Embryonic facial prominence (tissue), 1 donor: ENCODE data around the gene RRP36.
A peak's percentile ranks its signal among the peaks of the same experiment; 100 is the strongest.
"Not testable (repeated sequence)": the region's sequence is repeated elsewhere in the genome, so short reads cannot be mapped to it uniquely, and the experiment has no call there.

Source experiments
- DNase-seq: peaks from one replicate; pipeline ENCODE4 v3.0.0-alpha.2; 2016; ENCODE audit errors: extremely low spot score

The RRP36 gene, protein sequence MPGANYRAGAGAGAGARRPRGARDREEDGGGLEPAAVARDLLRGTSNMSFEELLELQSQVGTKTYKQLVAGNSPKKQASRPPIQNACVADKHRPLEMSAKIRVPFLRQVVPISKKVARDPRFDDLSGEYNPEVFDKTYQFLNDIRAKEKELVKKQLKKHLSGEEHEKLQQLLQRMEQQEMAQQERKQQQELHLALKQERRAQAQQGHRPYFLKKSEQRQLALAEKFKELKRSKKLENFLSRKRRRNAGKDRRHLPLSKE

DNA sequence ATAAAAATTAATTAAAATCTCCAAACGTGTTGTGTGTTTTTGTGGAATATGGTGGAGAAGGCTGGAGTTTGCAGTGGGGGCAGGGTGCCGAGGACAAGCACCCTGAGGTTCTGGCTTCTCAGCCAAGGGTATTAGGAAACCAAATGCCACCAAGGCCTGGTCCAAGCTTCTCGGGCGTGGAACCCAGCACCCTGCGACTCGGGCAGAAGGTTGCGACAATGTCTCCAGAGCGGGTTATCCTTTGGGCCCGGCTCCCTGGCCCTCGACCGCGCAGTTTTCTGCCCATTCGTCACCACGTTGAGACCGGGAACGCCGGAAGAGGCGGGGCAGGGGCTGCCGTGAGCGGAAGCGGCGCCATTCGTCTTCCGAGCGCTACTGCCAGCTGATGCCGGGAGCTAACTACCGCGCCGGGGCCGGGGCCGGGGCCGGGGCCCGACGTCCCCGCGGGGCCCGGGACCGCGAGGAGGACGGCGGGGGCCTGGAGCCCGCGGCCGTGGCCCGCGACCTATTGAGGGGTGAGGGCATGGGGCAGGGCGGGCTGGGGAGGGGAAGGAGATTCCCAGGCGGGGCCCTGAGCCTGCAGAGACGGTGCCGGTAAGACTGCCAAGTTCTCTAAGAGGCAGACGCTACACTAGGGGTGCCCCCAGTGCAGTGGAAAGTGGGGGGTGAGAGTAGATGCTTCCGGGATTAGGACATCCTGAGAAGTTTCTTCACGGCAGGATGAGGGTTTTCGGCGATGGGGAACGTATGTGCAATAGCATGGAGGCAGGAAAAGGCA lies at the start of gene RRP36:
RRP36 (plus strand) TSS at position 354 of the 778 bp plus-strand sequence; CDS start at position 386, 32 bp downstream.
- peak; percentile 64 for DNase-seq

DNA sequence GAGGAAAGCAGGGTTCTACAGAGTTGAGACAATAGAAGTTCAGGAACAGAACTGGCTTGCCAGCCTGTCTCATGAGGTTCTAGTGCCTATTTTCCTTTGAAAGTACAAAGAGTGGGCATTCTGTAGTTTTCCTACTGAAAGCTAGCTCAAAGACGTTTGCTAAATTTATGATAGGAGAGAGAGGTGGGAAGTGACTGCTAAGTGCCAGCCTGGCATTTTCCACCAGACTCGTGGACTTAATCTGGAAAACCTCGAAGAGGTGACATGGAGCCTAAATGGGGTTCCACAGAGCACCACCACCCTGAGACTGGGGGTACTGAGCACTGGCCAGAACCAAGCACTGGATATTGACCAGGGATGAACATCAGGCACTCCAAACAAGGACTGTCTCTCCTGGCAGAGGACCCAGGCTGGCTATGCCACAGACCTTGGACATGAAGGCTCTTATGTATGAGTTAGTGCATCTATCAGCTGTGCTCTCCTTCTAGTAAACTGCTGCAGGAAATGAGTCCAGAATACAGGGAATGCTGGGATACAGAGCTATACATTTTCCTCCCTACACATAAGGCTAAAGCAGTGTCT lies 49.6 kb upstream of the RRP36 start:
- DNase-seq, result no peak

DNA sequence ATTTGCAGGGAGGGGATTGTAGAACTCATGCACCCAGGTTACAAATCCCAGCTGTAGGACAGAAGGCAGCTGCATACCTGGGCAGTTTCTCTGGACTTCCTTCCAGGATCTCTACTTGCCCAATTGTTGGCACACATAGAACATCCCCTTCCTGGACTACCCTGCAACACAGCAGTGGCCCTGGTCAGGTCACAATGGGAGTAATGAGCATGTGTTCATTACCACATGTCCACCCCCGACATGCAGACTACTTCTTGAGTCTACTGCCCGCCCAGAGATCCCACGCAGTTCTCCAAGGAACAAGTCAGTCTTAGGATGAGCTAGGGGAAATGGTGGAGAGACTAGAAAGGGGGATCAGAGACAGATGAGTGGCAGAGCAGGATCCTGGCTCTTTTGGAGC lies 47.5 kb upstream of the RRP36 start:
- DNase-seq, result no peak

DNA sequence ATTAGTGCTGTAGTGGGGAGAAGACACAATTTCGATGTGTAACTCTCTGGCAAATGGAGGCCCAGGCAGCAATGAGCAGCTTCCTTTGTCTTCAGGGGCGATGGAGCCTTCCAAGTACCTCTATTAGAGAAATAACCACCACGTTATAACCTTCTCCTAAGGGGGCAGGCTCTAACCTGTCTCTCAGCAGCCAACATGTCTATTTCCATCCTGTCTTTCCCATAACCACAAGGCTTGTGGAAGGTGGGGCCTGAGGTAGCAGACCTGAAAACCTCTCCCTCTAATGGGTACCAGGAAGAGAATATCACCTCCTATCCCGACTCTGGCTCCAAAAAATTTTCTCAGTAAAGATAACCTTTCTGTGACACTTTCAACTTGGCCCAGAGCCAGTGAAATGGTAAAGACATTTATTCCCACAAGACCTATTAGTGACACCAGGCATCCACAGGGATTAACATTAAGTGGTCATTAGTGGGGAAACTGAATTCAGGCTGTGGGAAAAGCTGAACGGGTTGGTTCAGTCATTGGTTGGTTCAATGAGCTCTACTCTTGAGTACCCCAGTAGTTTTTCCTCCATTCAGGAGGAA lies 46.4 kb upstream of the RRP36 start:
- DNase-seq, result no peak

DNA sequence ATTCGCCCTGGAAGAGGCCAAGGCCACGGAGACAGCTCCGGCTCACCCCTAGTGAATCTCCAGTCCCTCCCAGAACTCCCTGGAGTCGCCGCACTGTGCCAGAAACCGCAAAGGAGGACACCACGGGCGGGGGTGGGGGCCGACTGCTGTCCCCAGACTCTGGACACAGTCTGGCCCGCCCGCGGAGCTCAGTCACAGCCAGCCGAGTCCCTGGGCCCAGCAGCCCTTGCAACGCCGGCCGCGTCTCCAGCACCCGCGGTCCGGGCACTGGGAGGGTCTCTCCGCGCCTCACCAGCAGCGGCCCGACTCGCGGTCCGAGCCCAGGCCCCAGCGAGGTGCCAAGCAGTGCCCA lies 43.0 kb upstream of the RRP36 start:
- DNase-seq, result no peak

DNA sequence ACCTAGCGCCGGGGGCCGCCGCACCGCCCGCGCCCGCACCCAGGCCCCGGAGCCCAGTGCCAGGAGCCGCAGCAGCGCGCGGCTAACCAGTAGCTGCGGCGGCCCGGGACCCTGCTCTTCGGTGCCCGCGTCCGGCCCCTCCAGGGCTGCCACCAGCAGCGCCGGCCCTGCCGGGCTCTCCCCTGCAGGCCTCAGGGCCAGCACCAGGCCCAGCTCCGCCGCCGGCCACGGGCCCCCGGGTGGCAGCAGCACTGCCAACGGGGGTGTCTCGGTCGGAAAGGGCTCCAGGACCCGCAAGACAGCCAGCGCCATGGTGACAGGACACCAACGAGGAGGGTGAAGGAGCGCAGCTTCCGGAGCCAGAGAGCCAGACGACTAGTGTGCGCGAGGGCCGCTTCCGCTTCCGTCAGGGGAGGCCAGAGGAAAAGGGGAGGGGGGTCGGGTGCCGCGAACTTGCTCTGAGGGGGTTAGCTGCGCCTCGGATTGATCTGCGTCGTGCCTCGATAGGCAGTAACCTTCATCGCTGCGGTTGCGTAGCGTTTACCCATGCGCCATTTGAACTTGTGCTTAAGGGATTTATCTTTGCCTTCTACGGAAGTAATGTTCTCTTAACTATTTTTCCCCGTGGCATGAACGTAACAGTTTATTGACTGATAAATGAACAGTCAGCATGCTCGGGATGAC lies 42.4 kb upstream of the RRP36 start, which contains the start of gene PEX6:
PEX6 (minus strand) TSS at position 343 of the 684 bp plus-strand sequence; CDS start at position 312, 31 bp downstream.
- DNase-seq, result peak; percentile 68

DNA sequence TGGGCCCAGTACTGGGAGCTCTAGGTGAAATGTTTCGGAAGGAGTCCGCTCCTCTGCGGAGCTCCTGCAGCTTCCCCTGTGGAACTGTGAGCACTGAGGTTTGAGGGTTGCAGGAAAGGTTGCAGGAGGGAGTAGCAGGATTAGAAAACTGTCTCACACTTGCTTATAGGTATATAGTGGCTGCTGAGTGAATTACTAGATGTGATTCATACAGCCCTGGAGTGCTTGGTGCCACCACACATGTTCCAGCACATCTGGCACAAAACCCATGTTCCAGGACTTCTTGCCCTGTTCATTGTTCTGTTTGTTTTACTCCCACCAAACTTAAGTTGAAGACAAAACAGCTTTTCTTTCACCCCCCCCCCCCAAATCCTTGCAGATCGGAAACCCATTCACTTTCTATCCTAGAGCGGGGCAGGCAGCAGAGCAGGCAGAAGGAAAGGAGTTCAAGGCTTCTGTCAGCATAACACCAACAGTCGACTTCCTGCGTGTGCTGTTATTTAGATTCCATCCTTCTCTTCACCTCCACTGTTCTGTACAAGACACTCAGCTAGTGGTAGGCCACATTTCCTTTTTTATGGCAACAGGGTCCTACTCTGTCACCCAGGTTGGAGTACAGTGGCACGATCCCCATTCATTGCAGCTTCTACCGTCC lies 41.8 kb upstream of the RRP36 start:
- no peak for DNase-seq

DNA sequence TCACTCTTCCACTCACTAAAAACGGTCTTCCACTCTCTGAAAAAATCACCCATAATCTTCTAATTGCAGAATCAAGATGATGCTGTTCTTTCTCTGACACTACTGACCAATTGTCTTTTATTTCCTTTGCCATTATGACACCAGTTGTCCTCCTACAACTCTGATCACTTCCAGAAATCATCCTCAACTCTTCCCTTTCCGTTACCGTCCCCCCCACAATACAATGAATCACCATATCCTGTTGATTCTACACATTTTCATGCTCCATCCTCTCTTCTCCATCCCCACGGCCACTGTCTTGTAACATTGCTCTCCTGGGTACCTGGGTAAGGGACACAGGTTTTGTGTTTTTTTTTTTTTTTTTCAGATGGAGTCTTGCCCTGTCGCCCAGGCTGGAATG lies 39.6 kb upstream of the RRP36 start:
- DNase-seq, result no peak

DNA sequence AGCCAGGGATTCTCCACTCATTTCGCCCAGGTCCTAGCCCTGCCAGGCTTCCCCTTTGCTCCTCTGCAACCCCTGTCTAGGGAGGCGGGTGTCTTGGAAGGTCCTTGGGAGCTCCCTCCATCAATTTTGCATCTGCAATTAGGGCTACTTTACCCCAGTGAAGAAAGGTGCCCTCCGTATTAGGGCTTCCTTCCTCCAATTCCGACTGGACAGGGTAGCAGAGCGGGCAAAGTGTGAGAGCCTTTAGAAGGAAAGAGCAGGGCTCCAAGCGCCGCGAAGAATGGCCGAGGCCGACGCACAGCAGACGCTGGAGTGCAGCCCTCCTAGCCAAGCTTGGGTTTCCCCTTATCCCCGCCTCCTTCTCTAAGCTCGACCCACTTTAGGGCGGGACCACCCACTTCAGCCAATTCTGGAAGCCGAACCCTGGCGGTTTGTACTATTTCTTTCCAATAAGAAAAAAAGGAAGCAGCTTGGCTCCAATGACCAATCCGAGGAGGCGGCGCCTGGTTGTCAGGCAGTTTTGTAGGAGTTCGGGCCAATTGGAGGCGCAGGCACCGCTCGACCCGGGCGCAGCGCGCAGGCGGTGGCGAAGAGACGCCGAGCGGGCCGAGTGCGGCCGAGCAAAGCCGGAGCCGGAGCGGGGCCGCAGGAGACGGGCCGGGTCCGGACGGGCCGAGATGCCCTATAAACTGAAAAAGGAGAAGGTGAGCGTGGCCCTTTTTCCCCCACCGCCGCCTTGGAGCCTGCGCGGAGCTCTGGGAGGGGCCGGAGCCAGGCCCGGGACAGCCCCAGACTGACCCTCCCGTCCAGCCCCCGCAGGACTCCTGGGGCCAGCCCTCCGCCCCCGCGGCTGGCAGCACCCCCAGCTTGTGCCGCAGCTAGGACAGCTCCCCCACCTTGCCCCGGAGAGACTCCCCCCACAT lies 37.2 kb upstream of the RRP36 start, which contains the start of gene PPP2R5D:
PPP2R5D (plus strand) TSS at position 570 of the 923 bp plus-strand sequence; CDS start at position 678, 108 bp downstream.
- DNase-seq, result peak; percentile 97

DNA sequence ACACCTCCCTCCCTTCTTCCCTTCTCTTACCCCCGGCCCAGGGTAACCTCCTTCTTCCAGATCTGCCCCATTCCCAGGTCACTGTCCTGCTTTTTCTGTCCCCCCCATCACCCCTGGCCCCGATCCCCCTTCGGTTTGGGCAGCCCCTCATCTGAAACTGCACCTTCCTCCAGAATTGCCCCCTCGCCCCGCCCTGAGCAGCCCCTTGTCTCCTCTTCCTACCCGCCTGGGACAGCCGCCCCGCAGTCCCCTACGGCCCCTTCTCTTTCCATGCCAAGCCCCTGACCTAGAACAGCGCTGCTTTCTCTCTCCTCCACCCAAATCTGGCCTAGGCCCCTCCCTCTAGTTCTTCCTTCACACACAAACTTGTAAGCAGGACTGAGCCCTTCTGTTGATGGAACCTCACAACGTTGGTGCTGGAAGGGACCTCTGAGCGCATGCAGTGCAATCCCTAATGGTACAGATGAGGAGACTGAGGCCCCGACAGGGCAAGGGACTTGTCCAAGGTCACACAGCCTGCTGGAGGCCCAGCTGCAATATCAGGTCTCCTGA lies 36.4 kb upstream of the RRP36 start:
- no peak for DNase-seq

DNA sequence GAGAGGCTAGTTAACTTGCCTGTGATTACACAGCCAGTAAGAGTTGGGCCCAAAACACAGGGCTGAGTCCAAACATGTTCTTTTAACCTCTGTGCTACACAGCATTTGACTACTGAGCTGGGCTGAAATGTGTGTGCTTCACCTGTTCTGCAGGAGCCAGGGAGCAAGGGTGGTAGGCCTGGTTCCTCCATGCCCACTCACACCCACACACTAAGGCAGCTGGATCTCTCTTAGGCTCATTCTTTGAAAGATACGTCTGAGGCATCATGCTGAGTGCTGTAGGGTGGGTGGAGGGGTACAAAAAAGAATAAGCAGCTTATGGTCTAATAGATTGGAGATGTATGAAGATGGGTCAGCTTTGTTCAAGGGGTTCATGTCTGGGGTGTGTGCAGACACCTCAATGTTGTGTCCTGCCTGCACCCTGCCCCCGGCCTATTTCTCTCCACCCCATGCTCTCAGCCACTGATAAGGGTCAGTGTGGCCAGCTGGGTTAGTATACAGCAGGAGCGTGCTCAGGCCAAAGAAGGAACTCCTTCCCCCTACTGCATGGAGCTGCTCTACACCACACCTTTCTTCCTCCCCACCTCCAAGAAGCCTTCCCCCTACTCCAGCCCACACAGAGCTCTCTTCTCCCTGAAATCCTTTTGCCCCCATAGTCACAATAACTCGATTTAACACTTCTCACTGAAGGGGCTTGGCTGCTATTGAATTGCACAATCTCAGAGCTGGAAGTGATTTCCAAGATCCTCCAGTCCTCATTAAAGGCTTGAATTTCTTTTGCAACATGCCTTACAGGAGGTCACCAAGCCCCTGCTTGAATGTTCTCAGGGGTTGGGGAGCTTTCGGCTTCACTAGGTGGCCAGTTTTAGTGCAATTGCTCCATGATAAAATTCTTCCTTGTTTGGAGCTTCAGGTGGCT lies 33.6 kb upstream of the RRP36 start:
- no peak for DNase-seq

DNA sequence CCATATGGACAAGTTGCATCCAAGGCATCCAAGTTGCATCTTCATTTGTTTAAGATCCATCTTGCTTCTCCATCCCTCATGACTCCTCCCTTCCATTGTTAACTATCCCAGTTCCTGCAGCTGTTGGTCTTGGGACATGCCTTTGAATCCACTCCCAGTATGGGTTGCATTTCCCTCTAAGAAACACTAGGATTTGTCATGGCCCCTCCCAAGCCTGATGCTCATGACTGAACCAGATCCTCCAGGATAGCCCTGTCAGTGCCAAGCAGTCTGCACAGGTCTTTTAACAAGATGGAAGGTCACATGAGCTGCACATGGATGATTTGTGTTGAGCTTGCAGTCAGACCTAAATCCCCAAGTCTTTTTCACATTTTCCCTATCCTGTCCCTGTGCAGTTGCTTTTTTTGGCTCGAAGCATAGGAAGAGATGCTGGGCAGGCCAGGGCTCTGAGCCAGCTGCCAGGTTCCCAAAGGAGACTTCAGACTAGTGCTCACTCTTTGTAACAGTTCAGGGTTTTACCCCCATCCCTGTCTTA lies 32.9 kb upstream of the RRP36 start:
- DNase-seq, result no peak

DNA sequence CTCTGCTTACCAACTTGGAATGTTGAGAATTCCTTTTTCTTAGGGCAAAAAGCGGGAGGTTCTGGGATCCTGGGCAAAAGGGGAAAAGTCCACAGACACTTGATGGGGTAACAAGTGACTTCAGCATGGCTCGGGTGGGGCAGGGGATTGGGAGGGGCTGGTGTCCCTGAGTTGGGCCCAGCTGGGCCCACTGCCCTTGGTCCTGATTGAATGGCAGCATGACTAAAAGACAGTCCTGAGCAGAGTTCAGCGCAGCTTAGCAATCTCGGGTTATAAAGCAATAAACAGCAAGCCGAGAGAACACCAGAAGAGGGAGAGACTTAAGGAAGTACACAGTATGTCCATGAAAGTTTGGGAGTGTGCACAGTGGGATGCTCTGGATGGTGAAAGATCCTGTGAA lies 31.5 kb upstream of the RRP36 start:
- DNase-seq, result no peak

DNA sequence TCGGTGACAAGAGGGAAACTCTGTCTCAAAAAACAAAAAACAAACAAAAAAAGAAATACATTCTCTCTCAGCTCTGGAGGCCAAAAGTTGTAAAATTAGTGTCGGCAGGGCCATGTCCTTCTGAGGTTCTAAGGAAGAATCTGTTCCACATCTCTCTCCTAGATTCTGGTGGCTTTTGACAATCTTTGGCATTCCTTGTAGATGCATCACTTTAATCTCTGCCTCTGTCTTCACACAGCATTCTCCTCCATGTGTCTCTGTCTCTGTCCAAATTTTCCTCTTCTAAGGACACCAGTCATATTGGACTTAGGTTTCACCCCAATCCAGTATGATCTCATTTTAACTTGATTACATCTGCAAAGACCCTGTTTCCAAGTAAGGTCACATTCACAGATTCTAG lies 28.0 kb upstream of the RRP36 start:
- DNase-seq, result no peak

DNA sequence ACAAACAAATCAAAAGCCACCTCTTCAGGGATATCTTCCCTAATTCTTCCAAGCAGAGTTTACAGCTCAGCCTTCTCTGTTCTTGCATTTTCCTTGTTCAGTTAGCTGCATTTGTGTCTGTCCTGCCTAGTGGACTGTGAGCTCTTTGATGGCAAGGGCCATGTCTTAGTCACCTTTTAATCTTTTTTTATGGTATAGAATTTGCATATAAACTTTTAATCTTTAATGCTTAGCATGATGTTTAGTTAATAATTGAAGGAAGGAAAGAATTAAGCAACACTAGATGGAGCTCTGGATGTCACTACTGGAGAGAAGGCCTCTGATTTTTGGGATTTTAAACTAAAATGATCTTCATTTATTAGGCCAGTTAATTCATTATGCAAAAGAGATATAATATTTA lies 24.9 kb upstream of the RRP36 start:
- no peak for DNase-seq

DNA sequence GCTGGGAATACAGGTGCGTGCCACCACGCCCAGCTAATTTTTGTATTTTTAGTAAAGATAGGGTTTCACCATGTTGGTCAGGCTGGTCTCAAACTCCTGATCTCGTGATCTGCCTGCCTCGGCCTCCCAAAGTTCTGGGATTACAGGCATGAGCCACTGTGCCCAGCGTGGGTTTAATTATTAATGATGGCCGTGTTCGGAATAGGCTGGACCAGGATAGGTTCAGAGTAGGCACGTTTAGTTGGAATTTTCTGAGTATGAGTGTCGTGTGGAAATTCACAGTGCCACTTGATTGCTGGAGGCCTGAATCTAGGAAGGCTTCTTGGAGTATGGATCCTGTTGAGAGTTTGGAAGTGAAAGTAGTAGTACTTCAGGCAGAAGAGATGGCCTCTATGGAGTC lies 23.2 kb upstream of the RRP36 start:
- not testable (repeated sequence) for DNase-seq

DNA sequence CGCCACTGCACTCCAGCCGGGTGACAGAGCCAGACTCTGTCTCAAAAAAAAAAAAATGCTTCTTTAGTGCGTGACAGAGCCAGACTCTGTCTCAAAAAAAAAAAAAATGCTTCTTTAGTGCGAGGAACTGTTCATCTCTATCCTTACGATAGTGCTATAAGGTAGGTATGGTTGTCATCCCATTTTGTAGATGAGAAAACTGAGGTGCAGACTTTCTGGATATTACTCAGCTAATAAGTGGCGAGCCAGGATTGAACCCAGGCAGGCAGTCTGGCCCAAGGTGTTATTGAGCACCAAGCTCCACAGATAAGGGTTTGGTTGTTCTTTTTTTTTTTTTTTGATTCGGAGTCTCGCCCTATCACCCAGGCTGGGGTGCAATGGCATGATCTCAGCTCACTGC lies 19.6 kb upstream of the RRP36 start:
- DNase-seq, result no peak

DNA sequence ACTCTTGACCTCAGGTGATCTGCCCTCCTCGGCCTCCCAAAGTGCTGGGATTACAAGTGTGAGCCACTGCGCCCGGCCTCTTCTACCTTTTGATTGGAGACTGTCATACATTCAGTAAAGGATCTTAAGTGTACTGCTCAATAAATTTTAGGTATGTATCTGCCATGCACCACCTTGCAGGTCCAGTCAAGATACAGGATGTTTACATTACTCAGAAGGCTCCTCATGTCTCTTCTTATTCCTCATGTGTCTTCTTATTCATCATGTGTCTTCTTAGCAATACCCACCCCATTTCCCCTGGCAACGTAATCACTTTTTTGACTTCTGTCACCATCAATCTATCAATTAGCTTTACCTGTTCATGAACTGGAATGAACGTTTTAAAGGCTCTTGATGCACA lies 15.6 kb upstream of the RRP36 start:
- DNase-seq, result no peak

DNA sequence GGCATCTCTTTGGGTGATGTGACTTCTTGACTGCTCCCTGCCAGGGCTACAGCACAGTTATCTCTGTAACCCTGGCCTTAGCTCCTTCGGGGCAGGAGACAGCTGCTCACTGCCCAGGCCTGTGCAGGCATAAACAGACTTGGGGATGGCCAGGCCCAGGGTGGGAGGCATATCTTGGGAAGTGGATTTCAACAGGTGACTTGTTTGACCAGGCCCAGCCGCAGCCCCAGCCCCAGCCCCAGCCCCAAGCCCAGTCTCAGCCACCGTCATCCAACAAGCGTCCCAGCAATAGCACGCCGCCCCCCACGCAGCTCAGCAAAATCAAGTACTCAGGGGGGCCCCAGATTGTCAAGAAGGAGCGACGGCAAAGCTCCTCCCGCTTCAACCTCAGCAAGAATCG lies 15.2 kb upstream of the RRP36 start:
- no peak for DNase-seq
